Muscle of leg (tissue), 11 donors: ENCODE results near the gene RHNO1. TPM values are rescaled to one million over a fixed set of nuclear protein-coding genes. Genes with fewer than 3 reads are reported as not detected.

Experiments used
- DNase-seq: peaks from one replicate; pipeline ENCODE4 v3.0.0; 2013
- H3K27ac ChIP-seq: one replicate; pipeline ENCODE4 v1.5.1; 2013; ENCODE audit warnings: mild to moderate bottlenecking, low read length, control low read depth
- H3K27me3 ChIP-seq: one replicate; pipeline ENCODE4 v1.6.1; 2013; ENCODE audit warnings: low read length; ENCODE audit not compliant: control insufficient read depth, insufficient read depth
- H3K36me3 ChIP-seq: one replicate; pipeline ENCODE4 v1.6.1; 2013; ENCODE audit warnings: low read length; ENCODE audit not compliant: control insufficient read depth, insufficient read depth
- H3K4me1 ChIP-seq: one replicate; pipeline ENCODE4 v1.6.1; 2013; ENCODE audit warnings: low read length; ENCODE audit not compliant: control insufficient read depth, insufficient read depth
- H3K4me3 ChIP-seq: one replicate; pipeline ENCODE4 v1.5.1; 2013; ENCODE audit warnings: low read length, control low read depth
- H3K9me3 ChIP-seq: replicated peaks from 2 replicates; pipeline ENCODE4 v1.6.1; 2013; ENCODE audit warnings: low read depth, low read length; ENCODE audit not compliant: control insufficient read depth
- WGBS: methylation state at CpG from one replicate; pipeline ENCODE4 v1.1.5; 2013; ENCODE audit warnings: missing lambda C conversion rate; ENCODE audit not compliant: insufficient coverage; 5-methylcytosine and 5-hydroxymethylcytosine counted together
- polyA plus RNA-seq, 8 donors: library from polyadenylated mRNA; unstranded; fragments of 120-200 nt; gene quantifications; one replicate each; pipeline versions ENCODE4 v1.2.1 to v1.2.3, GENCODE V29; 2013; ENCODE audit warnings: inconsistent platforms in 1 of 8, low replicate concordance in 1 of 8; ENCODE audit not compliant: insufficient read length in 8 of 8, insufficient read depth in 1 of 8
- total RNA-seq: library from RNA; stranded (reverse); fragments of 120-200 nt; gene quantifications from one replicate; pipeline ENCODE4 v1.2.4, GENCODE V29; 2013

Gene RHNO1
- total and polyA plus RNA-seq, 9 donors, result 17.8 to 28.3 (median 24.6) TPM

DNA sequence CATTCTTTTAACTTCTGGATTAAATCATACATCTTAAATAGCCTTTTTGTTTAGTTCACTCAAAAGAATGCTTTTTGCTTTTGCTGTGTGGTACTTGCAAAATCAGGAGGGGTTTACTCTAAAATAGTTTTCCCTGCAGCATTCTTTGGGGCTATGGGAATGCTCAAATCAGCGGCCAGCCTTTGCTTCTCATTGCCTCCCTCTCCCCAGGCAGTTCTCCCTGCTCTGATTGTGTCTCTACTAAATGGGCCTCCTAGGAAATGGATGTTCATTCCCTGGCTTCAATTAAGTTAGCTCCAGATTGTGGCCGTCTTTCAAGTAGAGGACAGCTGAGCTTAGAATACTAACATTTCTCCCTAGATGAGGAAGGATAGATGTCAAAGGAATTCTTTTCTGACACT is 18.0 kb downstream of the RHNO1 start:
- no peaks in the 10 kb centered on the region for H3K9me3 ChIP-seq
- no peak overlapping the region for H3K27ac ChIP-seq

DNA sequence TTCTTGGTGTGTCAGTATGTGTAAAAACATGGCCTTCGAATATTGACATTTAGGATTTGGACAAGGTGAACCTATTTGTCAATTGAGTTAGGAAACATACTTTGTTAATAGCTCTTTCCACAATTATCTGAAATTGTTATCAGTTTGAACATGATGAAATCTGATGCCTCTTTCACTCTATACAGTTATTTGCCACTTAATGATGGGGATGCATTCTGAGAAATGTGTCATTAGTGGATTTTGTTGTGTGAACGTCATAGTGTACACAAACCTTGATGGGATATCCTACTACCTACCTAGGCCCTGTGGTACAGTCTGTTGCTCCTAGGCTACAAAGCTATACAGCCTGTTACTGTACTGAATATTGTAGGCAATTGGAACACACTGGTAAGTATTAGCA is 18.5 kb downstream of the RHNO1 start:
- H3K4me3 ChIP-seq, result no peak overlapping the region

More for the DNA sequence above, 18.0 kb downstream of the RHNO1 start:
- peaks cover 11% of the 10 kb centered on the region for H3K36me3 ChIP-seq
- H3K27me3 ChIP-seq, result no peaks in the 10 kb centered on the region
- WGBS, result 0% methylated on average over 1 of the region's 2 CpGs
- peaks cover 10% of the 10 kb centered on the region for H3K4me1 ChIP-seq
- no peak overlapping the region for H3K4me3 ChIP-seq
- DNase-seq, result peak; percentile 11

DNA sequence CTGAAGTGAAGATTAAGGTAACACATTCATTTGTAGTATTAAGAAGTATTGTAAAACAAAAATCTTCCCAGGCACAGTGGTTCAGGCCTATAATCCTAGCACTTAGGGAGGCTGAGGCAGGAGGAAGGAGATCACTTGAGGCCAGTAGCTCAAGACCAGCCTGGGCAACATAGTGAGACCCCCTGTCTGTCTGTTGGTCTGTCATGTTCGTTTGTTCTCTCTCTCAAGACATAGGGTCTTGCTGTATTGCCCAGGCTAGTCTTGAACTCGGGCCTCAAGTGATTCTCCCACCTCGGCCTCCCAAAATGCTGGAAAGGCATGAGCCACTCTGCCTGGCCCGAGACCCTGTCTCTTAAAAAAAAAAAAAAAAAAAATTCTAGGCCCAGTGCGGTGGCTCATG is 20.4 kb downstream of the RHNO1 start:
- no peak for DNase-seq
- Histone ChIP-seq H3K4me3 (no peak overlapping the region), H3K36me3 (peaks cover 11% of the 10 kb centered on the region), H3K9me3 (no peaks in the 10 kb centered on the region), H3K27ac (no peak overlapping the region), H3K27me3 (no peaks in the 10 kb centered on the region), H3K4me1 (peaks cover 3% of the 10 kb centered on the region)
- 97% methylated on average over 4 of the region's 5 CpGs for WGBS

More for the DNA sequence above, 18.5 kb downstream of the RHNO1 start:
- DNase-seq, result no peak
- Histone ChIP-seq H3K27ac (no peak overlapping the region), H3K27me3 (no peaks in the 10 kb centered on the region), H3K4me1 (peaks cover 7% of the 10 kb centered on the region), H3K9me3 (no peaks in the 10 kb centered on the region), H3K36me3 (peaks cover 11% of the 10 kb centered on the region)
- no CpG with 5 or more reads among the region's 2 CpGs for WGBS

DNA sequence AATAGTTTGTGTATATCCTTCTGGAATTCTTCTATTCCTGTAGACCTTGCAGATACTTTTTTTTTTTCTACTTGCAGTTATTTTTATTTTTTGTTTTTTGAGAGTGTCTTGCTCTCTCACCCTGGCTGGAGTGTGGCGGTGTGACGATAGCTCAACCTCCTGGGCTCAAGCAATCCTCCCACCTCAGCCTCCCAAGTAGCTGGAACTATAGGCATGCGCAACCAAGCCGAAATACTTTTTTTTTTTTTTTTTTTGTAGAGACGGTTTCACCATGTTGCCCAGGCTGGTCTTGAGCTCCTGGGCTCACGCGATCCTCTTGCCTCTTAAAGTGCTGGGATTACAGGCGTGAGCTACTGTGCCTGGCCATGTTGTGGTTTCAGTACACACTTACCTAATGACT is 23.6 kb downstream of the RHNO1 start:
- H3K27ac ChIP-seq, result no peak overlapping the region
- peaks cover 11% of the 10 kb centered on the region for H3K36me3 ChIP-seq
- no peak for DNase-seq
- 78% methylated on average over 4 of the region's 8 CpGs for WGBS
- H3K4me3 ChIP-seq, result no peak overlapping the region
- H3K4me1 ChIP-seq, result no peaks in the 10 kb centered on the region
- H3K9me3 ChIP-seq, result no peaks in the 10 kb centered on the region
- H3K27me3 ChIP-seq, result no peaks in the 10 kb centered on the region

DNA sequence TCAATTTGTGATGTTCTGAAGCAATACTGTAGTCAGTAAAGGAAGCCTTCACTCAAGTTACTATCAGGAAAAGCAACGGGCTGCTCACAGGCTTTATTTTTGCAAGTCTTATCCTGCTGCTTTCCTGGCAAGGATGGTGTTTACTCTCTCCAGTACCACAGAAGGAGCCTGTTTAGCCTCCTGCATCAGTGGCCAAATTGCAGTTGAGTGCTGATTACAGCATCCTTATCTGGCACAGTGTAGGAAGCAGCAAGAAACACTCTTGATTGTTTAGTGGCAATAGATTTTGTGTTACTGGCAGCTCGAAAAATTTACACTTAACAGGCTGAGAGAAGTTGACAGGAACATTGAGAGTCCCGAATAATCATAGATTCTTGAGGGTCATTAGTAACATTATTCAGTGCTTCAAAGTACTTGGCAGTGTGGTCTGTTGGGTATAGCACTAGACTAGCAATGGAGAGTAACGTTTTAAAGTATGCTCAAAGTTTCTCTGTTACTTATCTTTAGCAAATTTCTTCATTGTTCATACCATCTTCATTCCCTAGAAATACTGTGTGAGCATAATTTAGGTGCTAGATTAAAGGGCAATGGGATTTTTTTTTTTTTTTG is 25.4 kb downstream of the RHNO1 start:
- Histone ChIP-seq H3K4me1 (no peaks in the 10 kb centered on the region), H3K36me3 (peaks cover 7% of the 10 kb centered on the region), H3K27ac (no peak overlapping the region), H3K27me3 (no peaks in the 10 kb centered on the region), H3K4me3 (no peak overlapping the region), H3K9me3 (no peaks in the 10 kb centered on the region)
- WGBS, result 39% methylated on average over 2 of the region's 4 CpGs
- DNase-seq, result no peak

DNA sequence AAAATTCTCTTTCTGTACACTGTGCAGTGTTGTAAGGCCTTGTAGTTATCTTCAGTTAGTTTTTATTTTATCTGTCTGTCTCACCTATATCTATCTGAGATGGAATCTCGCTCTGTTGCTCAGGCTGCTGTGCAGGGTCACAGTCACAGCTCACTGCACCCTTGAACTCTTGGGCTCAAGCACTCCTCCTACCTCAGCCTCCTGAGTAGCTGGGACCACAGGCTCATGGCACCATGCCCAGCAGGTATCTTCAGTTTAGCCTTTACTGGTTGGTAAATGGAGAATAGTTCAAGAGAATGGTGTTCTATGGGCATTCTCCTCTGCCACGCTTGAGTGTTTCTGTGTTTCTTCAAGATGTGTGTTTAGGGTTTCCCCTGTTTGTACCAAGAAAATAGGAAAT is 27.2 kb downstream of the RHNO1 start:
- no peak for DNase-seq
- Histone ChIP-seq H3K4me1 (no peaks in the 10 kb centered on the region), H3K27me3 (no peaks in the 10 kb centered on the region), H3K4me3 (no peak overlapping the region), H3K27ac (no peak overlapping the region), H3K9me3 (no peaks in the 10 kb centered on the region), H3K36me3 (peaks cover 3% of the 10 kb centered on the region)
- WGBS, result 88% methylated on average over 1 of the region's 2 CpGs

DNA sequence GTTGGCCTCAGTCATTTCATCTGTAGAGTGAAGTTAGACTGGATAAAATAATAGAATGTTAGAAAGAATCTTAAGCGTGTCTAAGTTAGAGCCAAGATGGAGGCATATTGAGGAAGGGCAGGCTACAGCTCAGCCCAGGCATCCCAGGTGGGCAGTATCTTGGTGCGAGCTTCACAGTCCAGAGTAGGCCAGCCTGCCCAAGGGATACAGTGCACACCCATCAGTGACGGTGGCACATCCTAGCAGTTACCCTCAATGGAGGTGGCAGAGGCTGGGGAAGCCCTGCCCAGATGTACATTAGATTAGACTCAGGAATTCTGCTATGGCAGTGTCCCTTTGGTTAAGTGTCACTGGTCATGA is 35.2 kb downstream of the RHNO1 start:
- Histone ChIP-seq H3K36me3 (peaks cover 40% of the 10 kb centered on the region), H3K4me3 (no peak overlapping the region), H3K27me3 (no peaks in the 10 kb centered on the region), H3K4me1 (no peaks in the 10 kb centered on the region), H3K27ac (no peak overlapping the region), H3K9me3 (no peaks in the 10 kb centered on the region)
- 100% methylated on average over 2 of the region's 3 CpGs for WGBS
- DNase-seq, result no peak

DNA sequence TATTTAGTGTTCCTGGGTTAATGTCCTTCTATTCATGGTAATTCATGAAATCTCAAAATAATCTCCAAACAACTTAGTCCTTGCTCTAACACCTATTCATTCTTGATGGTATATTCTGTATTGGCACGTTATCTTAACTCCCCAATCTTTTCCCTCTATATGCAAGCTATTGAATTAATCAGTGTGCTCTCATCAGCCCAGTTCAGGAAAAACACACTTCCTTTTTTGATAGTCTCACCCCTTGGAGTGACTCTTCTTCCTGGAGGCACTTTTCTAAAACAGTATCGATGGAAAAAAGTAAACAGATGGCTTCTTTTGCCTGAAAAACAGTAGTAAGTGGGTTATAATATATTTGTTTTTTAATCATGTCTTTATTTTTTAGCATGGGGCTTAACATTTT is 42.2 kb downstream of the RHNO1 start:
- no peaks in the 10 kb centered on the region for H3K27me3 ChIP-seq
- WGBS, result no CpG with 5 or more reads among the region's 2 CpGs
- H3K4me1 ChIP-seq, result no peaks in the 10 kb centered on the region
- no peak overlapping the region for H3K27ac ChIP-seq
- DNase-seq, result no peak
- no peaks in the 10 kb centered on the region for H3K9me3 ChIP-seq
- H3K4me3 ChIP-seq, result no peak overlapping the region
- peaks cover 50% of the 10 kb centered on the region for H3K36me3 ChIP-seq

DNA sequence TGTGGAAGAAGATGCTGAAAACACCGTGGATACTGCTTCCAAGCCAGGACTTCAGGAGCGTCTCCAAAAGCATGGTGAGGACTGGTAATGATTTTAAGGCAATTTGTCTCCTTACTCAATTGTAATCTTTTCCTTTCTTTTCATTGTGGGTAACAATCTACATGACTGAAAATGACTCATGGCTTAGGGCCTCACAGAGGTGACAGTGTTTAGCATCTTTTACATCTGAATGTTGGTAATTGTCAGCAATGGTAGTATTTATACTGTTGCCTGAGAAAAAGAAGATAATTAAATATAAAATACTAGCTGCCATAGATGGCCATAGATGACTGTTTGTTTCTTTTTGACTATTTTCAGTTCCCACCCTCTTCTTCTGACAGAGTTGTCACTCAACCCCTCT is 45.3 kb downstream of the RHNO1 start:
- Histone ChIP-seq H3K36me3 (peaks cover 55% of the 10 kb centered on the region), H3K4me1 (no peaks in the 10 kb centered on the region), H3K4me3 (no peak overlapping the region), H3K9me3 (no peaks in the 10 kb centered on the region), H3K27me3 (no peaks in the 10 kb centered on the region), H3K27ac (no peak overlapping the region)
- no CpG with 5 or more reads among the region's 2 CpGs for WGBS
- DNase-seq, result no peak

DNA sequence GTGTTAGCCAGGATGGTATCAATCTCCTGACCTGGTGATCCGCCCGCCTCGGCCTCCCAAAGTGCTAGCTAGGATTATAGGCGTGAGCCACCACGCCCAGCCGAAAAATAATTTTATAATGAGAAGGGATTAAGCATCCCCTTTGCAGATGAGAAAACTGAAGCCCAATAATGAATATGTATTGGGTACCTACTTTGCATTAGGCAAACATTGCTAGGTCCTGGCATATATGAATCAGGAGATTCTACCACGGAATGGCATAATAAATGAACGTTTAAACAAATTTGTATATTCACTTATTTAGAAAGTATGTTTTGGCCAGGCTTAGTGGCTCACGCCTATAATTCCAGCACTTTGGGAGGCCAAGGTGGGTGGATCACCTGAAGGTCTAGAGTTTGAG is 46.0 kb downstream of the RHNO1 start:
- Histone ChIP-seq H3K4me1 (no peaks in the 10 kb centered on the region), H3K27me3 (no peaks in the 10 kb centered on the region), H3K36me3 (peaks cover 57% of the 10 kb centered on the region), H3K9me3 (no peaks in the 10 kb centered on the region), H3K27ac (no peak overlapping the region), H3K4me3 (no peak overlapping the region)
- 92% methylated on average over 2 of the region's 9 CpGs for WGBS
- no peak for DNase-seq

DNA sequence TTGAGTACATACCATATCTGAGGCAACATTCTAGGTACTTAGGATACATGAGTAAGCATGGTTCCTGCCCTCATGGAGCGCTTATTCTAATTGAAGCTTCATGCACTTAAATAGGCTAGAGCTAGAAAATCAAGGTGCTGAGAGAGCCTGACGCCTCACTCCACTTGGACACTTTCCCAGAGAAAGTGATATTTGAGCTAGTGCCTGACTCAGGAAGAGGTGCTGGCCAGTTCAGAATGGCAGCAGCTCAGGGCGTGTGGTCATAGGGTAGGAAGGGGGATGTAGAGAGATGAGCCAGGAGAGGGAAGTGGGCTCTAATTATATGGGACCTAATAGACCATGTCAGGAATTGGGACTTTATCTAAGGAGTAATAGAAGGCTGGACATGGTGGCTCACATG is 47.0 kb downstream of the RHNO1 start:
- DNase-seq, result peak; percentile 14
- 88% methylated on average over 2 of the region's 3 CpGs for WGBS

More for the DNA sequence above, 47.0 kb downstream of the RHNO1 start:
- H3K4me3 ChIP-seq, result no peak overlapping the region
- no peak overlapping the region for H3K27ac ChIP-seq
- H3K36me3 ChIP-seq, result peaks cover 55% of the 10 kb centered on the region
- no peaks in the 10 kb centered on the region for H3K27me3 ChIP-seq
- H3K9me3 ChIP-seq, result no peaks in the 10 kb centered on the region
- H3K4me1 ChIP-seq, result no peaks in the 10 kb centered on the region
